ENCODE results near the gene FBXO48.

DNA sequence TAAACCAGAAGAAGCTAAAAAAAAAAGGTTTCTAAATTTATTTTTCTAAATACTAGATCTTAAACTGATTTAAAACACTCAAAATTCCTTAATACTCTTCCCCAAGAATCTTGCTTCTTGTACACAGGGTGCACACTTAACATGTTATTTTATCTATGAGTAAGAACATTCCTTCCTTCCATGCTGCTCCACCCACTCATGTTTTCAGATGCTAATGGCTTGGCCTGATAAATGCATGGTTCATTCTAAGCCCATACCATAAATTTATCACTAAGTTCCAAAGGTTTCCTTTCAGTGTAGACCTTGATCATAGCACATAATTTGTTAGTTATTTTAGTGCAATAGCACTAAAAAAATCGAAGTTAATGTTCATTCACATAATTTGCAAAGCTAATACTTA, 8.1 kb downstream of the FBXO48 start:
- no peak for TF ChIP-seq RAD21 (IDR thresholded peaks at IDR 0.05; ENCODE audit: low read length)
- TF ChIP-seq SMC3 (IDR thresholded peaks at IDR 0.05; ENCODE audit: low read depth, low read length), result no peak
- TF ChIP-seq, protein P1, sequence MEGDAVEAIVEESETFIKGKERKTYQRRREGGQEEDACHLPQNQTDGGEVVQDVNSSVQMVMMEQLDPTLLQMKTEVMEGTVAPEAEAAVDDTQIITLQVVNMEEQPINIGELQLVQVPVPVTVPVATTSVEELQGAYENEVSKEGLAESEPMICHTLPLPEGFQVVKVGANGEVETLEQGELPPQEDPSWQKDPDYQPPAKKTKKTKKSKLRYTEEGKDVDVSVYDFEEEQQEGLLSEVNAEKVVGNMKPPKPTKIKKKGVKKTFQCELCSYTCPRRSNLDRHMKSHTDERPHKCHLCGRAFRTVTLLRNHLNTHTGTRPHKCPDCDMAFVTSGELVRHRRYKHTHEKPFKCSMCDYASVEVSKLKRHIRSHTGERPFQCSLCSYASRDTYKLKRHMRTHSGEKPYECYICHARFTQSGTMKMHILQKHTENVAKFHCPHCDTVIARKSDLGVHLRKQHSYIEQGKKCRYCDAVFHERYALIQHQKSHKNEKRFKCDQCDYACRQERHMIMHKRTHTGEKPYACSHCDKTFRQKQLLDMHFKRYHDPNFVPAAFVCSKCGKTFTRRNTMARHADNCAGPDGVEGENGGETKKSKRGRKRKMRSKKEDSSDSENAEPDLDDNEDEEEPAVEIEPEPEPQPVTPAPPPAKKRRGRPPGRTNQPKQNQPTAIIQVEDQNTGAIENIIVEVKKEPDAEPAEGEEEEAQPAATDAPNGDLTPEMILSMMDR (conservative IDR thresholded peaks at IDR 0.05; ENCODE audit: low read depth, low read length), result no peak
- no peak for TF ChIP-seq RFX5 (IDR thresholded peaks at IDR 0.05; ENCODE audit: low read depth, low read length)
- TF ChIP-seq POLR2A (IDR thresholded peaks at IDR 0.05; ENCODE audit: low read depth, low read length), result no peak
- no peak for TF ChIP-seq CEBPB (IDR thresholded peaks at IDR 0.05; ENCODE audit: low read depth, low read length)
- TF ChIP-seq, protein P2, sequence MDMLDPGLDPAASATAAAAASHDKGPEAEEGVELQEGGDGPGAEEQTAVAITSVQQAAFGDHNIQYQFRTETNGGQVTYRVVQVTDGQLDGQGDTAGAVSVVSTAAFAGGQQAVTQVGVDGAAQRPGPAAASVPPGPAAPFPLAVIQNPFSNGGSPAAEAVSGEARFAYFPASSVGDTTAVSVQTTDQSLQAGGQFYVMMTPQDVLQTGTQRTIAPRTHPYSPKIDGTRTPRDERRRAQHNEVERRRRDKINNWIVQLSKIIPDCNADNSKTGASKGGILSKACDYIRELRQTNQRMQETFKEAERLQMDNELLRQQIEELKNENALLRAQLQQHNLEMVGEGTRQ (IDR thresholded peaks at IDR 0.05; ENCODE audit: low read depth, low read length), result no peak
- TF ChIP-seq NFE2L2 (IDR thresholded peaks at IDR 0.05; ENCODE audit: low read depth, low read length), result no peak

Data from IMR-90 (cell line).